Uterus (tissue), 2 donors: Measurements from ENCODE around the gene CDC42BPA.

Experiments
- POLR2A ChIP-seq, 2 donors: fragments of 450-650 bp; IDR thresholded peaks; one replicate each; pipeline ENCODE4 v1.6.1; 2016; ENCODE audit warnings: antibody characterized with exemption in 2 of 2, mild to moderate bottlenecking in 1 of 2, moderate library complexity in 1 of 2
- TF ChIP-seq, protein P1 (sequence below), 4 experiments: fragments of 200-600 bp in 2 of 4; fragments of 450-650 bp in 2 of 4; sonication (generic) in 2 of 4; IDR thresholded peaks; one replicate each; pipeline ENCODE4 v1.5.1; 2016 to 2019; ENCODE audit warnings: antibody characterized with exemption in 4 of 4, mild to moderate bottlenecking in 2 of 4, moderate library complexity in 1 of 4

DNA sequence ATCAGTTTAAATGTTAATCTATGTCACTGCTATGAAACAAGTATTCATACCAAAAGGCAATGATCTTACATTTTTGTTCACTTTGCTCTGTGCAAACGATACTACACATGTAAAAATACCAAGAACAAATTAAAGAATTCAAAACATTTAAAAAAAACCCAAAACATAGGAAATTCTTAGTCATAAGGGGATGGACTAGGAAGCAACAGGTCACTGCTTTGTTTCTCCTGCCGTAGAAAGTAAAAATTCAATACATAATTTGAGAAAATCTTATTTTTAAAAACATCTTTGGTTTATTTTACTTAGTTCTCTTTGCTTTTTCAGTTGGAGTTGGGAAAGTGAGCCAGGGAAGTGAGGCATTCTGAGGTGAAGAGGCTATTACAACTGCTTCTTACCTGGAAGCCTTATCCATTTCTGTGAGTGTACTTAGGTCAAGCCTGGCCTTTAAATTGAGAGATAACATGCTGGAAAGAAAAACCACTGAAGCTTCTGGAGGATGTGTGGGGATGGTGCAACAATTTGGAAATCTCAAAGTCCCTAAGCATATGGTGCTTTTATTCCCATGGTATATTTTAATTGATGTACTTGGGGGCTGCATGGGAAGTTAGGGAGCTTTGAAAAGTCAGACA, 183.5 kb downstream of the CDC42BPA start:
- TF ChIP-seq, protein P1, sequence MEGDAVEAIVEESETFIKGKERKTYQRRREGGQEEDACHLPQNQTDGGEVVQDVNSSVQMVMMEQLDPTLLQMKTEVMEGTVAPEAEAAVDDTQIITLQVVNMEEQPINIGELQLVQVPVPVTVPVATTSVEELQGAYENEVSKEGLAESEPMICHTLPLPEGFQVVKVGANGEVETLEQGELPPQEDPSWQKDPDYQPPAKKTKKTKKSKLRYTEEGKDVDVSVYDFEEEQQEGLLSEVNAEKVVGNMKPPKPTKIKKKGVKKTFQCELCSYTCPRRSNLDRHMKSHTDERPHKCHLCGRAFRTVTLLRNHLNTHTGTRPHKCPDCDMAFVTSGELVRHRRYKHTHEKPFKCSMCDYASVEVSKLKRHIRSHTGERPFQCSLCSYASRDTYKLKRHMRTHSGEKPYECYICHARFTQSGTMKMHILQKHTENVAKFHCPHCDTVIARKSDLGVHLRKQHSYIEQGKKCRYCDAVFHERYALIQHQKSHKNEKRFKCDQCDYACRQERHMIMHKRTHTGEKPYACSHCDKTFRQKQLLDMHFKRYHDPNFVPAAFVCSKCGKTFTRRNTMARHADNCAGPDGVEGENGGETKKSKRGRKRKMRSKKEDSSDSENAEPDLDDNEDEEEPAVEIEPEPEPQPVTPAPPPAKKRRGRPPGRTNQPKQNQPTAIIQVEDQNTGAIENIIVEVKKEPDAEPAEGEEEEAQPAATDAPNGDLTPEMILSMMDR (IDR thresholded peaks at IDR 0.05) = no peak
- TF ChIP-seq POLR2A (IDR thresholded peaks at IDR 0.05) = no peak
